ENCODE measurements around the gene OR51E2. TPM values are rescaled to one million over a fixed set of nuclear protein-coding genes. Genes with fewer than 3 reads are reported as not detected.
"Not testable (repeated sequence)": the region's sequence is repeated elsewhere in the genome, so short reads cannot be mapped to it uniquely, and the experiment has no call there.

The OR51E2 gene, protein sequence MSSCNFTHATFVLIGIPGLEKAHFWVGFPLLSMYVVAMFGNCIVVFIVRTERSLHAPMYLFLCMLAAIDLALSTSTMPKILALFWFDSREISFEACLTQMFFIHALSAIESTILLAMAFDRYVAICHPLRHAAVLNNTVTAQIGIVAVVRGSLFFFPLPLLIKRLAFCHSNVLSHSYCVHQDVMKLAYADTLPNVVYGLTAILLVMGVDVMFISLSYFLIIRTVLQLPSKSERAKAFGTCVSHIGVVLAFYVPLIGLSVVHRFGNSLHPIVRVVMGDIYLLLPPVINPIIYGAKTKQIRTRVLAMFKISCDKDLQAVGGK
- 1 to 10 TPM in 1 of 4 donors, under 1 TPM in 3; 0.26 to 1.8 (median 0.49) TPM for total RNA-seq

DNA sequence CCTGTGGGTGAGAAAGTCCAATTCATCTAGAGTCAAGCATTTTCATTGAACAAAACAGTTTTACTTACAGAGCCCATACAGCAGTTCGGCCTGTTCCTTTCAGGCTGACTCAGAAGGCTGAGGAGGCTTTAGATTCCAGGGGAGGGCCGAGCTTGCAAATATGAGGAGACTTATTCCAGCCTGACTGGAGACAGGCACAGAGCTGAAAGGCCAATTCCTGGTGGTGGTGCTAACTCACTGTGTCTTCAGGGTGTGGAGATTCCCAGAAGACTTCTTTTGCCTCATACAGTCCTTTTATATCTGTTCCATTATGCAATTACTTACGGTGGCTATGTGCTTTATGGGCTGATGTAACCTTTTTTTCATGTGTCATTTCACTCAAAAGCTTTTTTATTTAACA, at the start of gene OR51E2:
TSS of gene OR51E2 (minus strand) at position 269 of the 400 bp plus-strand sequence. CDS start 15,142 bp downstream, outside the sequence.
- no peak for DNase-seq
- Histone ChIP-seq H3K4me3 (no peak within 1 kb of the TSS), H3K27me3 (no peaks in the 10 kb centered on the region), H3K4me1 (no peaks in the 10 kb centered on the region), H3K9me3 (no peaks in the 10 kb centered on the region), H3K36me3 (no peaks in the 10 kb centered on the region), H3K27ac (peak within 1 kb of the TSS in 1 of 2 donors; percentile 1)
- TF ChIP-seq POLR2A (IDR thresholded peaks at IDR 0.05), result no peak
- TF ChIP-seq CTCF (IDR thresholded peaks at IDR 0.05), result peak in 1 of 4 experiments; percentile 14
- intact Hi-C loops (cut with DNase I; ENCODE audit: low total_unique reads), result no loop called here

DNA sequence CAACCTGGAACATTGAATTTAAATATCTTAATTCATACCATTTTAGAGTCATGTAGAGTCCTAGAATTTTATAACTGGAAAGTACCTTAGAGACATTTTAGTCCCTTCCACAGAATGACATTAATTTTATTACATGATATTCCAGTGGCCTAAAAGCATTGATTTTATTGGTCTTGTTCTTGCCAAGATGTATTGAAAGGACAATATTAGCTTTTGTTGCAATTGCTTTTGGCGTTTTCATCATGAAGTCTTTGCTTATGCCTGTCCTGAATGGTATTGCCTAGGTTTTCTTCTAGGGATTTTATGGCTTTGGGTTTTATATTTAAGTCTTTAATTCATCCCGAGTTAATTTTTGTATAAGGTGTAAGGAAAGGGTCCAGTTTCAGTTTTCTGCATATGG, 43.1 kb upstream of the OR51E2 start:
- no peaks in the 10 kb centered on the region for H3K9me3 ChIP-seq

GRCh38 chr11:4727171-4727570, 29.5 kb upstream of the OR51E2 start:
- Histone ChIP-seq H3K4me3 (no peak overlapping the region), H3K9me3 (no peaks in the 10 kb centered on the region), H3K36me3 (no peaks in the 10 kb centered on the region), H3K27ac (no peak overlapping the region), H3K27me3 (no peaks in the 10 kb centered on the region), H3K4me1 (no peaks in the 10 kb centered on the region)
- TF ChIP-seq POLR2A (IDR thresholded peaks at IDR 0.05), result no peak
- no peak for TF ChIP-seq CTCF (IDR thresholded peaks at IDR 0.05)
- no peak for DNase-seq
- intact Hi-C loops (cut with DNase I; ENCODE audit: low total_unique reads), result no loop called here

More for the DNA sequence above, 43.1 kb upstream of the OR51E2 start:
- H3K27ac ChIP-seq, result no peak overlapping the region
- H3K27me3 ChIP-seq, result no peaks in the 10 kb centered on the region
- no peaks in the 10 kb centered on the region for H3K36me3 ChIP-seq
- DNase-seq, result no peak
- H3K4me1 ChIP-seq, result no peaks in the 10 kb centered on the region
- no peak overlapping the region for H3K4me3 ChIP-seq
- TF ChIP-seq POLR2A (IDR thresholded peaks at IDR 0.05) (no peak), CTCF (IDR thresholded peaks at IDR 0.05) (no peak)
- intact Hi-C loops (cut with DNase I; ENCODE audit: low total_unique reads), result no loop called here

DNA sequence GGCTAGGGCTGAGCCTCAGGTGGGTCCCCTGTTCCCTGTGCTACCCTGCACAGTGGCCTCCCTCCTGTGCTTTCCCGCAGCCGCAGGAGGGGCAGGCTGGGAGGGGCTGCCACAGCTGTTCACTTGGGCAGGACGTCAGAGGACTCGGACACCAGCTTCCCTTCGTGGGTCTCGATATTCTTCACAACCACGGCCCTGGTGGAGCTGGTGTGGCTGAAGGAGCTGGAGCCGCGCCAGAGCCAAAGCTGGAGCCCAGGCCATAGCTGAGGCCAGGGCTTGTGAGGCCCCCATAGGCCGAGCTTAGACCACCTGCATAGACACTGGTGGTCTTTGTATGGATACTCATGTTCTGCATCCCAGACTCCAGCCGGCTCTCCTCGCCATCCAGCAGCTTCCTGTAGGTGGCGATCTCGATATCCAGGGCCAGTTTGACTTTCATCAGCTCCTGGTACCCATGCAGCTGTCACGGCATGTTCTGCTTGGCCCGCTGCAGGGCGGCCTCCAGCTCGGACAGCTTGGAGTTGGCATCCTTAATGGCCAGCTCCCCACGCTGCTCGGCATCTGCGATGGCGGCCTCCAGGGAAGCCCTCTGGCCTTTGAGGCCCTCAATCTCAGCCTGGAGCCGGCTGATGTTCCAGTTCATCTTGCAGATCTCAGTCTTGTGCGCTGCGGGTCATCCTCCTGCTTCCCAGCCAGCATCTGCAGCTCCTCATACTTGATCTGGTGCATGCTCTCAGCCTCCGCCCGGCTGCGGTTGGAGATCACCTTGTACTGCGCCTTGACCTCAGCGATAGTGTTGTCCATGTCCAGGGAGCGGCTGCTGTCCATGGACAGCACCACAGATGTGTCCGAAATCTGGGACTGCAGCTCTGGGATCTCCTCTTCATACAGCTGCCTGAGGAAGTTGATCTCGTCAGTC, 25.2 kb upstream of the OR51E2 start:
- intact Hi-C loops (cut with DNase I; ENCODE audit: low total_unique reads); H3K36me3 ChIP-seq; H3K4me3 ChIP-seq; H3K27me3 ChIP-seq; DNase-seq; H3K4me1 ChIP-seq; H3K9me3 ChIP-seq; H3K27ac ChIP-seq: not testable (repeated sequence)

DNA sequence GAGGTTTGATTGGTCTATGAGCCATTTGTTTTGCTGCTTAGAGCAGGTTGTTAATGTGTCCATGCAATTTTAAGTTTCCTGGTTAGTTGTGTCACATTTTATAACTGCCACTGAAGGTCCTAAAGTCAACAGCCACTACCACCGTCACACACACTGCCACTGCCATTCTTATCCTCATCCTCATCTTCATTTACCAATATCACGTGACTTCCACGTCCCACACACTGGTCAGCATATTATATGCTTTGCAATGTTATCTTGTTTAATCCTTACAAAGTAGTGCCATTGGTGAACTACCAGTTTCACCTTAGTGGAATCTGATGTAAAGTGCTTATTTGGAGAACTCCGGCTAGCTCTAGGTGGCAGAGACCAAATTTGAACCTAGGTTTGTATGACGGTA, 16.6 kb upstream of the OR51E2 start:
- intact Hi-C loops (cut with DNase I; ENCODE audit: low total_unique reads), result no loop called here
- Histone ChIP-seq H3K27me3 (no peaks in the 10 kb centered on the region), H3K36me3 (no peaks in the 10 kb centered on the region), H3K27ac (no peak overlapping the region), H3K4me3 (no peak overlapping the region), H3K9me3 (no peaks in the 10 kb centered on the region), H3K4me1 (no peaks in the 10 kb centered on the region)
- no peak for TF ChIP-seq POLR2A (IDR thresholded peaks at IDR 0.05)
- no peak for TF ChIP-seq CTCF (IDR thresholded peaks at IDR 0.05)
- no peak for DNase-seq

All from uterus (tissue), 4 donors.